HG03103 (cell line): ENCODE results near the gene TBC1D23.
"Not testable (repeated sequence)": the region's sequence is repeated elsewhere in the genome, so short reads cannot be mapped to it uniquely, and the experiment has no call there.

Experiments
- ATAC-seq: cut with Tn5 transposase; IDR thresholded peaks from one replicate; pipeline ENCODE4 v1.9.1; 2021; ENCODE audit warnings: low read depth; ENCODE audit not compliant: unreplicated experiment

TBC1D23 gene

DNA sequence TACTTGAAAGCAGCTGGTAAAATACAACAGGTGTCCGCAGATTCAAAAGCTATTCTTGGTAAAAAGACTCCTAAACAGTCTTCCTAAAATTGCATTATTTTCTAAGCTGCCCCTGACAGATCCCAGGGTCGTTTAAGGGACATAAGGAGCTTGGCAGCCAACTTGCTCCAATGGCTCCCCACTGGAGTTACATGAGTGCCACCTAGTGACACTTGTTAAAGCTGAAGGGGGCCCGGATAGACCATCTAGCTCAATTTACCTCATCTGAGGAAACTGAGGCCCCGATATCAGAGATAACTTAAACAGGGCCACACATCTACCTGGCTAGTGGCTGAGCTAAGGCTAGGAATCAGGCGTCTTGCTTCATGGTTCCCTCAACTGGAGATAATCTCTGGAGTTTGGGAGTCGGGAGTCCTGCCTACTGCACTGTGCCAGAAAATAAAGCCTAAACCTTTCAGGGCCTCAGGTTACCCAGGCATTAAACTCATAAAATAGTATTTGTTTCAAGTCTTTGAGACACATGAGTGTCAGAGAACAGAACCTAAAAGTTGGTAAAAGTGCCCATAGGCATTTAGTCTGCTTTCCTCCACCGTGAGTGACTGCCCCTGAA is 6.5 kb upstream of the TBC1D23 start:
- ATAC-seq, result no peak

DNA sequence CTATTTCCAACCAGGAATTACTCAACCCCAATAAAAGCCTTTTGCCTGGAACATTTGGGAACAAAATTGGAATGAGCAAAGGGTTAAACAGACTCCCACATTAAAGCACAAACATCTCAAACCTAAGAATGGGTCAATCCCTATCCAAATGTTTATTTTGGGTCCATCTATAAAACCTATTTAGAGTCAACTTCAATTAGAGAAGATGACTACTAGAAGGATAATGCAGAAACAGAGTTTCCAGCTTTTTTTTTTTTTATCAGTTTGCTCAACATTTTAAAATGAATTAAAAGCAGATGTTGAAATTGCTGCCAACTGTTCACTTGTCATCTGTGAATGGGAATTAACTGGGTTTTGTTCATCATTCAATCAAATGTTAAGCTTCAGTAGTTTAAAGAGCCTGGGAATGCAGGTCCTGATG is 4.1 kb upstream of the TBC1D23 start:
- ATAC-seq, result no peak

- ATAC-seq, result no peak
These were observed 3.2 kb upstream of the TBC1D23 start for GRCh38 chr3:100257586-100257985.

DNA sequence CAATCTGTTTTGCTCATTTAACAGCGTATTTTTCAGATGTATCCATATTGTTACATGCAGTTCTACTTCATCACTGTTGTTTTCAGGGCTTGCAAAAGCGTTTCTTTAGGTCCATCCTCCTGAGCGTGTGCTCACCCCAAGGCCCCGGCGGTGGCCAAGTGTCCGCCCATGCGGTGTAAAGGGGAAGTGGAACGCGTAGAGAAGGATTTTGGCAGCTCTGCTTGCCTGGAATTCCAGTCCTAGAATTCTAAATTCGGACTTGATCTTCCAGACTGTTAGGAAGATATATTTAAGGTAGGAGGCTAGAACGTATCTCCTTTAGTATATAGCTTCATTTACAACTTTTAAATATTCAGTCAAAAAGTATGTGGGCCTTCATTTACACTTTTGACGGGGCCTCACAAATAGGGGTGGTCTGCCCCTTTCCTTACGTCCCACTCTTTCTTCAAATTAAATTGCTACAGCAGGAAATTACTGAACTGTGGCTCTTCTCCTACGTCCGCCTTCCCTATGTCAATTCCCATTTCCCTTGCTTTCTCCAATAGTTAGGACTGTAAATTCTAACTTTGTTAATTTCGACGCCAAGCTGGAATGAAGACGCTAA is 609 bp upstream of the TBC1D23 start:
- ATAC-seq, result no peak

- ATAC-seq, result no peak
These were observed 702 bp downstream of the TBC1D23 start for GRCh38 chr3:100261485-100261903.

GRCh38 chr3:100262925-100263324 is 2.1 kb downstream of the TBC1D23 start:
- ATAC-seq, result not testable (repeated sequence)

- ATAC-seq, result no peak
These were observed 2.8 kb downstream of the TBC1D23 start for GRCh38 chr3:100263583-100263982.

GRCh38 chr3:100264242-100264641 is 3.5 kb downstream of the TBC1D23 start:
- ATAC-seq, result no peak

- no peak for ATAC-seq
These were observed 4.2 kb downstream of the TBC1D23 start for GRCh38 chr3:100265016-100265415.

DNA sequence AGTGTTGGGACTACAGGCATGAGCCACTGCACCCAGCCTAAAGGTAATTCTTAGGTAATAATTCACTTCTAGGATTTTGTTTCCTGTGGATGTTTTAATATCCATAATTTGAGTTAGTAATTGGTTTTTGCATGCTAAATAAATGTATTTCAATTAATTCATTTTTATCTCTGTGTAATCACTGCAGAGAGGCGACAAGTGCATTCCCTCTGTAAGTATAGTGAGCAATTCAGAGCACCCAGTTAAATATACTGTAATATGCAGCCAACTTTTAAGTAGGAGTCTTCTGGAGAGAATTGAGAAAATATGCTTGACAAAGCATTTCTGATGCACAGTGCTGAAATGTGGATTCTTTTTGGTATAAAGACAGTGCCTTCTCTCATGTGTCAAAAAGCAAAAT is 5.7 kb downstream of the TBC1D23 start:
- ATAC-seq, result no peak

DNA sequence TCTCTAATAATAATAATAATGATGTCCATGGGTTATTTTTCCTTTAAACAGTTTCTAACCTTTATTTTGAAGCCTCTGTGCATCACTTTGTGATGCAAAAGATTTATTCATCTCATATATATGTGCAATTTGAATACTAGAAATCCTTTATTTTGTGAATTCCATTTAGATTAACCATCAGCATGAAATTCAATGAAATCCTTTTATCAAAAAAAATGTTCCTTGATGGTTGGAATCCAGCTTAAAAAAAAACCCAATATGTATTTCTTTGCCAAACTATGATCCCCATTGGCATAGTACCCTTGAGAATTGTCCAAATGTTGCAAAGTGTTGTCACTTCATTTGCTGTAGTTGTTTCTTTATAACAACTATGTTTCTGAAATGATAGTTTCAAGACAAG is 7.4 kb downstream of the TBC1D23 start:
- no peak for ATAC-seq

GRCh38 chr3:100269001-100269400 is 8.2 kb downstream of the TBC1D23 start:
- ATAC-seq, result no peak

- ATAC-seq, result no peak
These were observed 8.8 kb downstream of the TBC1D23 start for GRCh38 chr3:100269410-100270214.

- ATAC-seq, result no peak
These were observed 9.4 kb downstream of the TBC1D23 start for GRCh38 chr3:100270215-100270583.

DNA sequence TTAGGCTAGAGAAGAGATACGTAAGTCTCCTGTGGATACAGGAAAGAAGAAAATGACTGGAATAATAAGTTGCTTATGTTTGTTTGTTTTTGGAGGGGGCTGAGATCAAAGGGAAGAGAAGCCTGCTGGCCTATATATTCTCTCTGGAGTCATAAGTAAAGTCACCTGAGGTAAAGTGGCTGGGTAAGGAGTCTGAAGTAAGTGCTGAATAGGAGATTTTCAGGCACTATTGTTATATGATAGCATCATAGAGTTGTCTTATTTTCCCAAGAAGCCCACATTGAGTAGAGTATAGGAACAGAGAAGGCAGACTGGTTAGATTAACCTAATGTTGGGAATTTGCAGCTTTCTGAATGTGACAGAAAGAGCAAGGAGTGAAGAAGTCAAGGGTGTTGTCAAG is 10.7 kb downstream of the TBC1D23 start:
- no peak for ATAC-seq

GRCh38 chr3:100272797-100273611 is 12.2 kb downstream of the TBC1D23 start:
- ATAC-seq, result not testable (repeated sequence)

DNA sequence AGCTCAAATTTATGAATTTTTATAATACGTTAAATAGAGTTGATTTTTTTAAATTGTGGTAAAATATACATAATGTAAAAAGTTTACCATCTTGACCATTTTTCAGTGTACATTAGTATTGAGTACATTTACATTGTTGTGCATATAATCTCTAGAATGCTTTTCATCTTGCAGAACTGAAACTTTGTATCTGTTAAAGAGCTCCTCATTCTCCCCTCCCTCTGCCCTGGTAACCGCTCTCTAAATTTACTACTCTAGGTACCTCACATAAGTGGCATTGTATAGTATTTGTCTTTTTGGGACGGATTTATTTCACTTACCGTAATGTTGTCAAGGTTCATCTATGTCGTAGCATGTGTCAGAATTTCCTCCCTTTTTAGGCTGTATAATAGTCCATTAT is 13.6 kb downstream of the TBC1D23 start:
- no peak for ATAC-seq

DNA sequence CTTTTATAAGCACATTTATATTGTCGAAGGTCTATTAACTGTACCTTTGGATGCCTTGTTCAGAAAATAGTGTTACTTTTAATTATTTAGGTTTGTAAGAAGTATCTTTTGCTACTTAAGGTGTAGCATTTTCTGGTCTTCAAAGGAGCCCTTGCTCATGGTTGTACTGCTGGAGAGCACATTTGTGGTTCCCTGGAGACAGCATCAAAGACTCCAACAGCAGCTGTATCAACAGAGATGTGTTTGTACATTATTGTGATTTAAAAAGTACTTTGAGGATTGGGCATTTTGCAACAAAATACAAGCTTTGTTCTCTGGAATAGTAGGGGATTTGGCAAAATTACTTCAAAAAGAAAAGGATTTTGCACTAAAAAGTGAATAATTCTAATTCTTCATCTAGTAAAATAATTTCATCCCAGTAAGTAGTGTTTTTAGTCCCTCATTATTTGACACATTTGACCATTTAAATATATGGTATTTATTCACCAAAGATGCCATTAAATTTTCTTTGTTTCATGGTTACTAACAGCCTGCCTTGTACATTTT is 16.5 kb downstream of the TBC1D23 start:
- ATAC-seq, result no peak

DNA sequence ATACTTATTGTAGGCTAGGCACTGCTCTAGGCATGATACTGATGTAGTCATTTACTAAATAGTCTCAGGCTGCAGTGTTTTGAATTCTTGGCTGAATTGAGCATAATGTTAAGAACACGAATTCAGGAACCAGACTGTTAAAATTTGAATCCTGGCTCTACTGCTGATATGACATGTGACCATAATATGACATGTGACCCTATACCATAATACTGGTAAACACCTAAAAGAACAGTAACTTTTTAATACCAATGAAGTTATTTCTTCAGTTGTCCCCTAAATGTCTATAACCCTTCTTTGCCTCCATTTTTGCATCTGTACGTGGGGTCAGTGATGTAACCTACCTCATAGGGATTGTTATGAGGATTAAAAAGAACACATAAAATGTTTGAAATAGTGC is 18.1 kb downstream of the TBC1D23 start:
- ATAC-seq, result no peak

DNA sequence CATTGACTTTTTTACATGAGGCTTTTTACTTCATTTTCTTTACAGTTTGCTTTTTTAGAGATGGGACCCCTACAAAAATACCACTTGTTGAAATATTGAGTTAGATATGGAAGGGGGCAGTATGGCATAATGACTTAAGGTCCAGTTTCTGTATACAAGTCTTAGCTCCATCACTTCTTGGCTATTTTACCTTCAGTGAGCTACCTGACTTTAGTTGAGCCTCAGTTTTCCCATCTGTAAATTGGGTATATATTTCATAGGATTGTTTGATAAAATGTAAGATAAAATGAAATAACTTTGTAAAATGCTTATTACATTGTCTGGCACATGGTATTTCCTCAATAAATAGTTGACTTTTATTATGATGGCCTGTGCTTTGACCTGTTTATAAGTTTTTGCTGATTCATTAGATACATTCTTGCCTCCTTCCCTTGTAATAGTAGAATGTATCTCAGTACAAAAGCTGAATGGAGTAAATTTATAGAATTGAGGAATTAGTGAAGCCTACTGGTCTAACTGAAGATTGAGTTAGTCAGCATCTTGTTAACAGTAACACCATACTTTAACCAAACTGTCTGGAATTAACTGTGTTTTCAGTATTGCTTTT is 27.6 kb downstream of the TBC1D23 start:
- ATAC-seq, result no peak
